IMR-90 (cell line): ENCODE data around the gene TESK2. TPM values are rescaled to one million over a fixed set of nuclear protein-coding genes. Genes with fewer than 3 reads are reported as not detected.

Experiments
- ATAC-seq: fragments of 200-7000 bp; cut with Tn5 transposase; 2 replicates; pipeline ENCODE4 v1.9.1; 2020; ENCODE audit warnings: low read depth, mild to moderate bottlenecking, moderate library complexity
- BruUV-seq: library from RNA; stranded (reverse); fragments of 400-500 nt; replicated peaks from 2 replicates; lab custom pipeline; 2021; lab: Mats Ljungman, UMichigan
- CTCF ChIA-PET: fragments of 300-600 bp; formaldehyde crosslinking; extraction: SDS; loops from one replicate; lab custom pipeline; 2021; ENCODE audit warnings: antibody characterized with exemption; lab: Yijun Ruan, JAX
- POLR2A ChIA-PET: fragments of 300-600 bp; sonication (Branson Sonifier 250); formaldehyde crosslinking; loops from one replicate; lab custom pipeline; 2022; ENCODE audit warnings: antibody characterized with exemption; ENCODE audit not compliant: unreplicated experiment; lab: Charles Lee
- DNase-seq: peaks from one replicate; pipeline ENCODE4 v3.0.0; 2013
- H2AFZ ChIP-seq: replicated peaks from 2 replicates; pipeline ENCODE3; 2013; ENCODE audit warnings: low read length, mild to moderate bottlenecking; ENCODE audit not compliant: poor library complexity
- H2AK5ac ChIP-seq: 2 replicates; pipeline ENCODE4 v1.6.1; 2013; ENCODE audit warnings: low read depth, low read length, inconsistent platforms
- H2AK9ac ChIP-seq: replicated peaks from 2 replicates; pipeline ENCODE3; 2013; ENCODE audit warnings: mild to moderate bottlenecking, low read depth, low read length, moderate library complexity; ENCODE audit not compliant: poor library complexity
- H2BK120ac ChIP-seq: 2 replicates; pipeline ENCODE4 v1.6.1; 2013; ENCODE audit warnings: low read depth, low read length, inconsistent platforms
- H2BK15ac ChIP-seq: 3 replicates; pipeline ENCODE4 v1.6.1; 2013; ENCODE audit warnings: low read depth, low read length, inconsistent platforms
- H2BK20ac ChIP-seq: 2 replicates; pipeline ENCODE4 v1.6.1; 2013; ENCODE audit warnings: low read depth, mild to moderate bottlenecking, inconsistent platforms, low read length, moderate library complexity
- H2BK5ac ChIP-seq: 2 replicates; pipeline ENCODE4 v1.6.1; 2013; ENCODE audit warnings: mild to moderate bottlenecking, low read depth, low read length, inconsistent platforms; ENCODE audit not compliant: poor library complexity, severe bottlenecking
- H3K14ac ChIP-seq: replicated peaks from 2 replicates; pipeline ENCODE4 v1.6.1; 2013; ENCODE audit warnings: low read depth, low read length, inconsistent platforms
- H3K18ac ChIP-seq: 2 replicates; pipeline ENCODE4 v1.6.1; 2013; ENCODE audit warnings: low read depth, low read length, control low read depth
- H3K23ac ChIP-seq: 2 replicates; pipeline ENCODE4 v1.6.1; 2013; ENCODE audit warnings: low read depth, low read length, inconsistent platforms
- H3K27ac ChIP-seq: 2 replicates; pipeline ENCODE4 v1.5.1; 2013; ENCODE audit warnings: mild to moderate bottlenecking, control low read depth, low read length; ENCODE audit not compliant: insufficient read depth
- H3K27me3 ChIP-seq: 2 replicates; pipeline ENCODE4 v1.6.1; 2013; ENCODE audit warnings: low read length; ENCODE audit not compliant: control insufficient read depth, insufficient read depth
- H3K36me3 ChIP-seq: 2 replicates; pipeline ENCODE4 v1.6.1; 2013; ENCODE audit warnings: low read length, mixed read lengths; ENCODE audit not compliant: control insufficient read depth, insufficient read depth
- H3K4ac ChIP-seq: 2 replicates; pipeline ENCODE4 v1.6.1; 2013; ENCODE audit warnings: low read depth, low read length, inconsistent platforms
- H3K4me1 ChIP-seq: 2 replicates; pipeline ENCODE4 v1.6.1; 2013; ENCODE audit warnings: low read length, mixed read lengths; ENCODE audit not compliant: control insufficient read depth, insufficient read depth
- H3K4me2 ChIP-seq: 2 replicates; pipeline ENCODE4 v1.6.1; 2013; ENCODE audit warnings: low read depth, mild to moderate bottlenecking, control low read depth, low read length, moderate library complexity
- H3K4me3 ChIP-seq: 2 replicates; pipeline ENCODE4 v1.5.1; 2013; ENCODE audit warnings: low read depth, mild to moderate bottlenecking, control low read depth, low read length, moderate library complexity; ENCODE audit not compliant: insufficient read depth
- H3K56ac ChIP-seq: 2 replicates; pipeline ENCODE4 v1.6.1; 2013; ENCODE audit warnings: low read length, inconsistent platforms; ENCODE audit not compliant: insufficient read depth; ENCODE audit errors: extremely low read depth
- H3K79me1 ChIP-seq, 2 experiments: 2 replicates each; pipeline ENCODE4 v1.6.1; 2013; ENCODE audit warnings: low read length in 2 of 2, inconsistent platforms in 1 of 2, low read depth in 1 of 2
- H3K9ac ChIP-seq: 2 replicates; pipeline ENCODE4 v1.6.1; 2013; ENCODE audit warnings: low read depth, low read length, control low read depth
- H3K9me1 ChIP-seq: 2 replicates; pipeline ENCODE4 v1.6.1; 2013; ENCODE audit warnings: low read length, inconsistent platforms; ENCODE audit not compliant: insufficient read depth
- H3K9me3 ChIP-seq: 2 replicates; pipeline ENCODE4 v1.6.1; 2013; ENCODE audit warnings: low read length; ENCODE audit not compliant: control insufficient read depth, insufficient read depth
- H4K20me1 ChIP-seq: 2 replicates; pipeline ENCODE4 v1.6.1; 2013; ENCODE audit warnings: low read length, inconsistent platforms; ENCODE audit not compliant: insufficient read depth
- H4K5ac ChIP-seq: 2 replicates; pipeline ENCODE4 v1.6.1; 2013; ENCODE audit warnings: mild to moderate bottlenecking, low read depth, low read length, control low read depth
- H4K8ac ChIP-seq, 2 experiments: 2 replicates each; pipeline ENCODE4 v1.6.1; 2013; ENCODE audit warnings: low read depth in 2 of 2, low read length in 2 of 2, control low read depth in 1 of 2, inconsistent platforms in 1 of 2
- H4K91ac ChIP-seq: 2 replicates; pipeline ENCODE4 v1.6.1; 2013; ENCODE audit warnings: low read depth, low read length, inconsistent platforms; ENCODE audit not compliant: insufficient read depth
- BHLHE40 ChIP-seq: fragments of 150-350 bp; IDR thresholded peaks from 2 replicates; pipeline ENCODE4 v1.6.1; 2016; ENCODE audit warnings: mild to moderate bottlenecking, low read depth, low read length
- CEBPB ChIP-seq: IDR thresholded peaks from 2 replicates; pipeline ENCODE4 v1.6.1; 2012; ENCODE audit warnings: low read depth, low read length, improper control_type of control experiment
- FOS ChIP-seq: fragments of 150-350 bp; IDR thresholded peaks from 2 replicates; pipeline ENCODE4 v1.6.1; 2016; ENCODE audit warnings: low read depth, low read length
- MAFK ChIP-seq: IDR thresholded peaks from 2 replicates; pipeline ENCODE4 v1.6.1; 2012; ENCODE audit warnings: low read depth, low read length, improper control_type of control experiment
- MXI1 ChIP-seq: IDR thresholded peaks from 2 replicates; pipeline ENCODE4 v1.6.1; 2012; ENCODE audit warnings: low read depth, mild to moderate bottlenecking, low read length, moderate library complexity, borderline replicate concordance
- NFE2L2 ChIP-seq: fragments of 150-350 bp; IDR thresholded peaks from 2 replicates; pipeline ENCODE4 v1.6.1; 2016; ENCODE audit warnings: low read depth, mild to moderate bottlenecking, low read length
- POLR2A ChIP-seq: IDR thresholded peaks from 2 replicates; pipeline ENCODE4 v1.6.1; 2012; ENCODE audit warnings: mild to moderate bottlenecking, low read depth, low read length
- RAD21 ChIP-seq: IDR thresholded peaks from 2 replicates; pipeline ENCODE4 v1.6.1; 2012; ENCODE audit warnings: low read length, improper control_type of control experiment
- RCOR1 ChIP-seq: IDR thresholded peaks from 2 replicates; pipeline ENCODE4 v1.6.1; 2012; ENCODE audit warnings: mild to moderate bottlenecking, low read length, improper control_type of control experiment; ENCODE audit not compliant: insufficient replicate concordance
- RFX5 ChIP-seq: IDR thresholded peaks from 2 replicates; pipeline ENCODE4 v1.8.0; 2012; ENCODE audit warnings: low read depth, mild to moderate bottlenecking, low read length, moderate library complexity
- SMC3 ChIP-seq: fragments of 150-350 bp; IDR thresholded peaks from 2 replicates; pipeline ENCODE4 v1.6.1; 2016; ENCODE audit warnings: low read depth, mild to moderate bottlenecking, antibody characterized with exemption, low read length, moderate library complexity
- WGBS, 2 experiments: methylation state at CpG; one replicate each; pipeline versions ENCODE4 v1.1.5 to v1.1.7; 2013; ENCODE audit warnings: missing lambda C conversion rate in 2 of 2; ENCODE audit not compliant: insufficient read length in 1 of 2; ENCODE audit errors: extremely low coverage in 2 of 2; 5-methylcytosine and 5-hydroxymethylcytosine counted together
- dilution Hi-C: fragments of 300-500 bp; cut with HindIII; formaldehyde crosslinking; loops from one replicate; pipeline ENCODE4 v1.14.3; 2018; ENCODE audit warnings: low sequenced_read_pairs; ENCODE audit not compliant: unreplicated experiment
- in situ Hi-C: fragments of 300-500 bp; cut with MboI; formaldehyde crosslinking; loops from 3 replicates; pipeline ENCODE4 v1.14.3; 2019; ENCODE audit warnings: low sequenced_read_pairs, inconsistent platforms, mixed read lengths
- intact Hi-C: fragments of 100-400 bp; cut with micrococcal nuclease; formaldehyde crosslinking; loops from 2 replicates; pipeline ENCODE4 v1.10.0; 2022
- polyA plus RNA-seq, 3 experiments: library from polyadenylated mRNA; depleted of rRNA; stranded (reverse); fragments of >200 nt; gene quantifications; 2 replicates each; pipeline ENCODE4 v1.2.3, GENCODE V29; 2012; ENCODE audit warnings: low replicate concordance in 1 of 3
- total RNA-seq: library from RNA; depleted of rRNA; stranded (reverse); fragments of >200 nt; gene quantifications from 2 replicates; pipeline ENCODE4 v1.2.3, GENCODE V29; 2012
- TF ChIP-seq, protein P1 (sequence below): fragments of 150-350 bp; IDR thresholded peaks from 2 replicates; pipeline ENCODE4 v1.6.1; 2016; ENCODE audit warnings: low read depth, mild to moderate bottlenecking, low read length, moderate library complexity, borderline replicate concordance
- TF ChIP-seq, protein P2 (sequence below): fragments of 150-350 bp; IDR thresholded peaks from 2 replicates; pipeline ENCODE4 v1.6.1; 2017; ENCODE audit warnings: mild to moderate bottlenecking, antibody characterized with exemption, low read length, low read depth

TESK2 gene
- total and polyA plus RNA-seq, 2 of the 4 experiments (the other 2 are of a cell fraction) = 0.90 to 1.3 TPM

DNA sequence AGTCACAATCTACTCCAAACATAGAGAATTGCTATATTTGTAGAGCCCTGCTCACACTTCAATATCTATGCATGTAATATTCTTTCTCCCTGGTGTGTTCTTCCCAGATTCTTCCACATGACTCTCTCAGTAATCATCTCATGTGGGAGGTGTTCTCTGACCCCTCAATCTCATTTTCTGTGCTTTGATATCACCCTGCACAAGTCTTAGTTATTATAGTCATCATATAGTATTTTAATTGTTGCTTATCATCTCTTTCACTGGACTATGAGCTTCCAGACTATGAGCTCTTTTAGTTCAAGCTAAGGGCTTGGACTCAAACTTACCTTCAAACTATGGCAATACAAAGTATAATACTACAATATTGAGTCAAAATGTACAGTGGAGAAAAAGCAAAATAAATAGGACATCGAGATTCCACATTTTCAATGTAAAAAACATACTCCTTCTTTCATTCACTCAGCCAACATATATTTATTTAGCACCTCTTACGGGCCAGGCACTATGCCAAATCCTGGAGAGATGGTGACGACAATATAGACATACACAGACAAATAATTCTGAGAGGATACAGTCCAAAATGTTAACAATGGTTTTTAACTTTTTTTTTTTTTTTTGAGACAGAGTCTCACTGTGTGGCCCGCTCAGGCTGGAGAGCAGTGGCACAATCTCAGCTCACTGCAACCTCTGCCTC is 12.7 kb downstream of the TESK2 start:
- no peak overlapping the region for H3K23ac ChIP-seq
- intact Hi-C loops = no loop called here
- no peak overlapping the region for H2BK5ac ChIP-seq
- no peak overlapping the region for H4K8ac ChIP-seq
- no peak overlapping the region for H3K18ac ChIP-seq
- ATAC-seq = no peak
- H3K27ac ChIP-seq = no peak overlapping the region
- no peak overlapping the region for H3K4me2 ChIP-seq
- H2BK120ac ChIP-seq = no peak overlapping the region
- CTCF ChIA-PET = interaction anchor here (0.6 kb wide), 1 partner anchor 9 kb away, joined by 4 read pairs; no protein-coding TSS in a partner anchor
- dilution Hi-C loops = no loop called here
- in situ Hi-C loops = no loop called here
- no peak for TF ChIP-seq FOS
- TF ChIP-seq MXI1 = no peak
- TF ChIP-seq RFX5 = no peak
- TF ChIP-seq POLR2A = no peak
- no peak for TF ChIP-seq CEBPB
- TF ChIP-seq, protein P1, sequence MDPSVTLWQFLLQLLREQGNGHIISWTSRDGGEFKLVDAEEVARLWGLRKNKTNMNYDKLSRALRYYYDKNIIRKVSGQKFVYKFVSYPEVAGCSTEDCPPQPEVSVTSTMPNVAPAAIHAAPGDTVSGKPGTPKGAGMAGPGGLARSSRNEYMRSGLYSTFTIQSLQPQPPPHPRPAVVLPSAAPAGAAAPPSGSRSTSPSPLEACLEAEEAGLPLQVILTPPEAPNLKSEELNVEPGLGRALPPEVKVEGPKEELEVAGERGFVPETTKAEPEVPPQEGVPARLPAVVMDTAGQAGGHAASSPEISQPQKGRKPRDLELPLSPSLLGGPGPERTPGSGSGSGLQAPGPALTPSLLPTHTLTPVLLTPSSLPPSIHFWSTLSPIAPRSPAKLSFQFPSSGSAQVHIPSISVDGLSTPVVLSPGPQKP = no peak
- no peak for TF ChIP-seq RAD21
- TF ChIP-seq NFE2L2 = no peak
- no peak for TF ChIP-seq SMC3
- no peak for TF ChIP-seq MAFK
- no peak for TF ChIP-seq BHLHE40
- TF ChIP-seq, protein P2, sequence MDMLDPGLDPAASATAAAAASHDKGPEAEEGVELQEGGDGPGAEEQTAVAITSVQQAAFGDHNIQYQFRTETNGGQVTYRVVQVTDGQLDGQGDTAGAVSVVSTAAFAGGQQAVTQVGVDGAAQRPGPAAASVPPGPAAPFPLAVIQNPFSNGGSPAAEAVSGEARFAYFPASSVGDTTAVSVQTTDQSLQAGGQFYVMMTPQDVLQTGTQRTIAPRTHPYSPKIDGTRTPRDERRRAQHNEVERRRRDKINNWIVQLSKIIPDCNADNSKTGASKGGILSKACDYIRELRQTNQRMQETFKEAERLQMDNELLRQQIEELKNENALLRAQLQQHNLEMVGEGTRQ = no peak
- TF ChIP-seq RCOR1 = no peak
- H3K9me1 ChIP-seq = no peaks in the 10 kb centered on the region
- H3K56ac ChIP-seq = no peak overlapping the region
- DNase-seq = no peak
- no CpG with 5 or more reads among the region's 4 CpGs for WGBS, 2 experiments
- no peak overlapping the region for H2BK15ac ChIP-seq
- no peaks in the 10 kb centered on the region for H4K20me1 ChIP-seq
- H3K79me1 ChIP-seq = no peaks in the 10 kb centered on the region
- H3K4me1 ChIP-seq = no peaks in the 10 kb centered on the region
- H3K14ac ChIP-seq = no peak overlapping the region
- no peak overlapping the region for H2AFZ ChIP-seq
- no peak overlapping the region for H4K5ac ChIP-seq
- H3K4ac ChIP-seq = no peak overlapping the region
- no peaks in the 10 kb centered on the region for H3K27me3 ChIP-seq
- H2AK9ac ChIP-seq = no peak overlapping the region
- no peak overlapping the region for H3K9ac ChIP-seq
- POLR2A ChIA-PET = no interaction called here
- no peak overlapping the region for H4K91ac ChIP-seq
- H2BK20ac ChIP-seq = no peak overlapping the region
- no peaks in the 10 kb centered on the region for H3K9me3 ChIP-seq
- H3K36me3 ChIP-seq = no peaks in the 10 kb centered on the region
- H3K4me3 ChIP-seq = no peak overlapping the region
- no peak overlapping the region for H2AK5ac ChIP-seq
- no TSS peak for BruUV-seq
